HG03095 (cell line): ENCODE results near the gene SLC1A5.

Experiments
- ATAC-seq: cut with Tn5 transposase; IDR thresholded peaks from one replicate; pipeline ENCODE4 v1.9.1; 2021; ENCODE audit warnings: moderate library complexity; ENCODE audit not compliant: unreplicated experiment

SLC1A5 gene

GRCh38 chr19:46745030-46745429 lies 43.4 kb downstream of the SLC1A5 start:
- ATAC-seq, result no peak

- no peak for ATAC-seq
Observed at GRCh38 chr19:46744005-46744691, 44.2 kb downstream of the SLC1A5 start.

- ATAC-seq, result no peak
Observed at GRCh38 chr19:46742926-46743480, 45.4 kb downstream of the SLC1A5 start.

GRCh38 chr19:46741447-46741846 lies 46.9 kb downstream of the SLC1A5 start:
- no peak for ATAC-seq

GRCh38 chr19:46739290-46739771 lies 49.1 kb downstream of the SLC1A5 start:
- ATAC-seq, result no peak

- no peak for ATAC-seq
Observed at GRCh38 chr19:46737761-46738171, 50.6 kb downstream of the SLC1A5 start.

GRCh38 chr19:46737298-46737654 lies 51.1 kb downstream of the SLC1A5 start:
- no peak for ATAC-seq

- no peak for ATAC-seq
Observed at GRCh38 chr19:46736531-46737297, 51.7 kb downstream of the SLC1A5 start.

- ATAC-seq, result no peak
Observed at GRCh38 chr19:46733690-46734292, 54.6 kb downstream of the SLC1A5 start.

- ATAC-seq, result no peak
Observed at GRCh38 chr19:46732966-46733689, 55.3 kb downstream of the SLC1A5 start.

- no peak for ATAC-seq
Observed at GRCh38 chr19:46732172-46732938, 56.0 kb downstream of the SLC1A5 start.

GRCh38 chr19:46731584-46731983 lies 56.8 kb downstream of the SLC1A5 start:
- no peak for ATAC-seq

GRCh38 chr19:46731007-46731501 lies 57.3 kb downstream of the SLC1A5 start:
- no peak for ATAC-seq

- ATAC-seq, result no peak
Observed at GRCh38 chr19:46730595-46730994, 57.8 kb downstream of the SLC1A5 start.

GRCh38 chr19:46730187-46730586 lies 58.2 kb downstream of the SLC1A5 start:
- ATAC-seq, result no peak

GRCh38 chr19:46729696-46730095 lies 58.7 kb downstream of the SLC1A5 start:
- ATAC-seq, result no peak

GRCh38 chr19:46728693-46729339 lies 59.6 kb downstream of the SLC1A5 start:
- ATAC-seq, result no peak

GRCh38 chr19:46728208-46728607 lies 60.2 kb downstream of the SLC1A5 start:
- ATAC-seq, result no peak

GRCh38 chr19:46727757-46728156 lies 60.6 kb downstream of the SLC1A5 start:
- ATAC-seq, result no peak
